AG09309 (cell line): Measurements from ENCODE around the gene PEAR1.

Source experiments
- DNase-seq: peaks from one replicate; pipeline ENCODE4 v3.0.0-alpha.2; 2010; ENCODE audit warnings: low read depth
- H3K4me3 ChIP-seq: 2 replicates; pipeline ENCODE4 v1.5.1; 2011; ENCODE audit warnings: mild to moderate bottlenecking, low read depth, low read length, moderate library complexity; ENCODE audit not compliant: control insufficient read depth
- TF ChIP-seq, protein P1 (sequence below): IDR thresholded peaks from 2 replicates; pipeline ENCODE4 v1.5.1; 2011; ENCODE audit warnings: mild to moderate bottlenecking, low read depth, low read length, inconsistent platforms; ENCODE audit not compliant: insufficient read depth, control insufficient read depth; ENCODE audit errors: missing control alignments

The PEAR1 gene

GRCh38 chr1:156929596-156930238 lies 36.2 kb downstream of the PEAR1 start:
- no peak for DNase-seq
- TF ChIP-seq, protein P1, sequence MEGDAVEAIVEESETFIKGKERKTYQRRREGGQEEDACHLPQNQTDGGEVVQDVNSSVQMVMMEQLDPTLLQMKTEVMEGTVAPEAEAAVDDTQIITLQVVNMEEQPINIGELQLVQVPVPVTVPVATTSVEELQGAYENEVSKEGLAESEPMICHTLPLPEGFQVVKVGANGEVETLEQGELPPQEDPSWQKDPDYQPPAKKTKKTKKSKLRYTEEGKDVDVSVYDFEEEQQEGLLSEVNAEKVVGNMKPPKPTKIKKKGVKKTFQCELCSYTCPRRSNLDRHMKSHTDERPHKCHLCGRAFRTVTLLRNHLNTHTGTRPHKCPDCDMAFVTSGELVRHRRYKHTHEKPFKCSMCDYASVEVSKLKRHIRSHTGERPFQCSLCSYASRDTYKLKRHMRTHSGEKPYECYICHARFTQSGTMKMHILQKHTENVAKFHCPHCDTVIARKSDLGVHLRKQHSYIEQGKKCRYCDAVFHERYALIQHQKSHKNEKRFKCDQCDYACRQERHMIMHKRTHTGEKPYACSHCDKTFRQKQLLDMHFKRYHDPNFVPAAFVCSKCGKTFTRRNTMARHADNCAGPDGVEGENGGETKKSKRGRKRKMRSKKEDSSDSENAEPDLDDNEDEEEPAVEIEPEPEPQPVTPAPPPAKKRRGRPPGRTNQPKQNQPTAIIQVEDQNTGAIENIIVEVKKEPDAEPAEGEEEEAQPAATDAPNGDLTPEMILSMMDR: no peak
- no peak overlapping the region for H3K4me3 ChIP-seq

GRCh38 chr1:156930483-156930882 lies 37.0 kb downstream of the PEAR1 start:
- DNase-seq: no peak
- TF ChIP-seq, protein P1: no peak
- H3K4me3 ChIP-seq: no peak overlapping the region

DNA sequence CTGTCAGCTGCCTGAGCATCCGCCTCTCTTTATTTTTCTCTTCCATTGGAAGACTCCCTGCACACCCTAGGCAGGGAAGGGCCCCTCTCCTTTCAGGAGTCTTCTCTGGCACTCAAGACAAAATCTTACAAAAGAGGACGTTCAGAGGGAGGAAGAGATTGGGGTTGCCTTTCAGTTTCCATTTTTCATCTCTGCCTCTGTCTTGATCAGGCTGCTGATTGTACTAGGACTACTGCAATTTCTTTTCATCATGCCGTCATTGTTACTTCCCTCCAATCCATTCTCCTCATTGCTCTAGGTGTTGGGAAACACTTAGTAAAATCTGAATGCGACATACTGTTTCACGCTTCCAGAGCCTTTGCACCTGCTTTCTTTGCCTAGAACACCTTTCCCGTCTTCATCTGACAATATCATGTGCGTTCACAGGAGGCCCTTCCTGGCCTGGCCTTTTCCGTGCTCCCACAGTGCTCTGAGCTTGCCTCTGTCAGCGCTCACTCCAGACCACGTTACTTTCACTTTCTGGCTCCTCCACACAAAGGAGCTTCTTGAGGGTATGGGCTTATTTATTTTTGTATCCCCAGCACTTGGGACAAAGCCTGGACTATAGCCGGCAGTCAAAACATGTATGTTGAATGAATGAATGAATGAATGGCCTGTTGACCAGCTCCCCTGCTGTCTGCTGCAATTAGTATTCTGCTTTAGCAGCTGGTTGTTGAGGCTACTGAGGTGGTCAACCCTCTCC lies 37.9 kb downstream of the PEAR1 start:
- H3K4me3 ChIP-seq: no peak overlapping the region
- TF ChIP-seq, protein P1: no peak
- DNase-seq: no peak

DNA sequence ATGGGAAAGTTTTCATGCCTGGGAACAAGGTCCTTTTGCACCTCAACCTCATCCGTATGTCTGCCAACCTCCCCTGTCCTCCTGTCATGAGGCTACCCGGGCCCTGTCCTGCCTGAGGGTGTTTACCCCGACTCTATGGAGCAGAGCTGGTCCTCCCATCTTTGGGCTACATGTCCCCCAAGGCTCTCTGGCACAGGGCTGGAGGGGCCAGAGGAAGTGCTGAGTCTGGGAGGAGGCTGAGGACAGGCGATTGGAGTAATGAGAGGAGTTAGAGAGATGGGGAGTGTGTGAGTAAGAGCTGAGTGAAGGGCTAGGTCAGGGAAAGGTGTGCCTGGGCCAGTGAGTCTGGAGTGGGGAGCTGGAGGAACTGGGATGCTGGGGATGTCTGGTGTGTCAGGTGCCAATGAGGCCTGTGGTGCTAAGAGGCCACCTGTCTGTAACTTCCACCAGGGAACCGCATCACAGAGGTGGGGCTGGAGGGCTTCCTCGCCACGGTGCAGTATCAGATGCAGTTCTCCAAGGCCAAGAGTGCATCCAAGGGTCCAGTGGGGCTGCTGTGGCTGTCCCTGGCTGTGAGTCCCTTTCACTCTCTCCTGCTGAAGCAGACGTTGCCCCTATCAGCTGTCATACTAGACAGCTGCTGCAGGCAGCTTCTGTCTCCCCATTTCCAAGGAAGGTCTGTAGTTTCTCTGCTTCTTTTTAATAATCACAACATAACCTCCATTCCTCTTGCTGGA lies 38.6 kb downstream of the PEAR1 start:
- H3K4me3 ChIP-seq: no peak overlapping the region
- DNase-seq: no peak
- TF ChIP-seq, protein P1: no peak

- no peak overlapping the region for H3K4me3 ChIP-seq
- DNase-seq: no peak
- TF ChIP-seq, protein P1: no peak
Measured at GRCh38 chr1:156933136-156933535, 39.6 kb downstream of the PEAR1 start.

GRCh38 chr1:156935505-156936128 lies 42.1 kb downstream of the PEAR1 start:
- no peak overlapping the region for H3K4me3 ChIP-seq
- TF ChIP-seq, protein P1: no peak
- no peak for DNase-seq
